HUES48 (cell line): ENCODE results near the gene USO1.
A peak's percentile ranks its signal among the peaks of the same experiment; 100 is the strongest.
"Not testable (repeated sequence)": the region's sequence is repeated elsewhere in the genome, so short reads cannot be mapped to it uniquely, and the experiment has no call there.

ENCODE experiments used
- H3K27ac ChIP-seq: one replicate; pipeline ENCODE4 v1.7.0; 2013; ENCODE audit warnings: low read depth, low read length, inconsistent platforms
- H3K27me3 ChIP-seq: 2 replicates; pipeline ENCODE4 v1.6.1; 2013; ENCODE audit warnings: mild to moderate bottlenecking, low read length; ENCODE audit not compliant: control insufficient read depth, insufficient read depth
- H3K36me3 ChIP-seq: 2 replicates; pipeline ENCODE4 v1.6.1; 2013; ENCODE audit warnings: low read length; ENCODE audit not compliant: control insufficient read depth, insufficient read depth
- H3K4me1 ChIP-seq: 2 replicates; pipeline ENCODE4 v1.6.1; 2013; ENCODE audit warnings: mild to moderate bottlenecking, low read length; ENCODE audit not compliant: control insufficient read depth, insufficient read depth
- H3K4me3 ChIP-seq: 2 replicates; pipeline ENCODE4 v1.5.1; 2013; ENCODE audit warnings: mild to moderate bottlenecking, low read depth, low read length
- H3K9ac ChIP-seq: 2 replicates; pipeline ENCODE4 v1.6.1; 2013; ENCODE audit warnings: mild to moderate bottlenecking, low read depth, low read length, moderate library complexity
- H3K9me3 ChIP-seq: 2 replicates; pipeline ENCODE4 v1.6.1; 2013; ENCODE audit warnings: low read length; ENCODE audit not compliant: control insufficient read depth, insufficient read depth

USO1 gene

DNA sequence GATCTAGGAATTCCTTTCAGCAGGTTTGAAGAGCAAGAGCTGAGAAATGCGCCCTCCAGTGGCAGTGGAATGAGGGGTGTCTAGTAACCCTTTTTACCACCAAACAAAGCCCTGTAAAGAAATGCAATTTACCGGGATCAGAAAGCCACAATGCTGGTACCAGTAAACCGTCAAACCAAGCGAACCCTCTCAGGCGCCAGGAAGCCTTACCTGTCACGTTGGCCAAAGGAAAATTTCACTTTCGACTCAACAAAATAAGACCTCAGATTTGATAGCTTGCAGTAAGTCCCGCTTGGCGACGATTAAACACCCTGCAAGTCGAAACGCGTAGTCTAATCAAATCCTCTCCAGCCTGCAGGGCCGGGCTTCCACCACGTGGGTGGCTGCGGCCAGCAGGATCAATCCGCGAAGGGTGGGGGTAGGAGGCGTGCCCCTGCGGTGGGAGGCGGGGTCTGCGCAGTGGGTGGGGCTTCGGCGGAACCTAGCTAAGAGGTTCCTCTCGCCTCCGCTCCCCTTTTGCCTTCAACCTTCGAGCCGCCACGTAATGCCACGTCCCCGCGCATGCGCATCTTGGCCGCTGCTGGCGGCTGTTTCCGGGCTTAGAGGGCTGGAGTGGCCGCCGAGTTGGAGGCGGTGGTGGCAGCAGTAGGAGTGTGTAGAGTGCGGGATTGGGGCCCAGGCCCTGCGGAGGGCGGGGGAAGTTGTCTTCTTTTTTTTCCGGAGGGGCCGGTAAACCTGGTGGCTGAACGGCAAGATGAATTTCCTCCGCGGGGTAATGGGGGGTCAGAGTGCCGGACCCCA is at the start of gene USO1:
USO1 (plus strand) TSS at position 512 of the 801 bp plus-strand sequence; CDS start at position 755, 243 bp downstream.
- peak within 1 kb of the TSS; percentile 97 for H3K27ac ChIP-seq
- peaks cover 13% of the 10 kb centered on the region for H3K36me3 ChIP-seq
- peak within 1 kb of the TSS; percentile 74 for H3K4me3 ChIP-seq
- H3K9me3 ChIP-seq: no peaks in the 10 kb centered on the region
- no peaks in the 10 kb centered on the region for H3K27me3 ChIP-seq
- peak within 1 kb of the TSS; percentile 94 for H3K9ac ChIP-seq
- H3K4me1 ChIP-seq: peaks cover 26% of the 10 kb centered on the region

DNA sequence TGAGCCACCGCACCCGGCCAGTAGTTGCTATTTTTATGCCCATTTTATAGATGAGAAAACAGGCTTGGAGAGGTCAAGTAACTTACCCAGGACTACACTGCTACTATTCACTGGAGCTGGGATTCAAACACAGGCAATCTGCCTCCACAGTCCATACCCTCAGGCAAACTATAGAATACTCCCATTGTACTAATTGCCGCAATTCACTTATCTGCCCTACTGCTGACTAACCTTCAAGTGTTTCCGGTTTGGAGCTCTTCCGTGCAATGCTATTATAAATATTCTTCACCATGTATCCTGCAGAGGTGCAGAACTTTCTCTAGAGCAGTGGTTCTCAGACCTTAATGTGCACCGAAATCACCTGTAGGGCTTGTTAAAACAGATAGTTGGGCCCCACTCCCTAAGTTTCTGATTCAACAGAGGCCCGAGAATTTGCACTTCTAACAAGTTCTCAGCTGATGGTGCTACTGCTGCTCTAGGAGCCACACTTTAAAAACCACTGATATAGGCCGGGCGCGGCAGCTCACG is 49.3 kb upstream of the USO1 start:
- H3K27me3 ChIP-seq: no peaks in the 10 kb centered on the region
- peaks cover 17% of the 10 kb centered on the region for H3K4me1 ChIP-seq
- no peak overlapping the region for H3K4me3 ChIP-seq
- no peak overlapping the region for H3K9ac ChIP-seq
- no peaks in the 10 kb centered on the region for H3K9me3 ChIP-seq
- peak overlapping the region; percentile 36 for H3K27ac ChIP-seq
- peaks cover 20% of the 10 kb centered on the region for H3K36me3 ChIP-seq

DNA sequence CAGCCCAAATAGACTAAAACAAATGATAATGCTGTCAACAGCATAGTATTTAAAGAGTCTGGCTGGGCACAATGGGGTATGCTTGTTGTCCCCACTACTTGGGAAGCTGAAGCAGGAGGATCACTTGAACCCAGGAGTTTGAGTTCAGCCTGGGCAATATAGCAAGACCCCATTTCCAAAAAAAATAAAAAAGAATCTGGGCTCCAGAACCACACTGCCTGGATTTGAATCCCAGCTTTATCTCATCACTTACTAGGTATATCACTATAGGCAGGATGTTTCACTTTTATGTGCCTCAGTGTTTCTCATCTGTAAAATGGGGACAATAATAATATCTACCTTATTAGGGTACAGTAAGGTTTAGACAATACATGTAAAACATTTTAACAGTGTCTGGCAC is 45.9 kb upstream of the USO1 start:
- Histone ChIP-seq H3K27ac (no peak overlapping the region), H3K4me3 (no peak overlapping the region), H3K9ac (no peak overlapping the region), H3K36me3 (peaks cover 26% of the 10 kb centered on the region), H3K9me3 (no peaks in the 10 kb centered on the region), H3K27me3 (no peaks in the 10 kb centered on the region), H3K4me1 (peaks cover 9% of the 10 kb centered on the region)

- H3K36me3 ChIP-seq: peaks cover 26% of the 10 kb centered on the region
- H3K4me1 ChIP-seq: peaks cover 5% of the 10 kb centered on the region
- no peaks in the 10 kb centered on the region for H3K9me3 ChIP-seq
These were observed 45.4 kb upstream of the USO1 start for GRCh38 chr4:75678965-75679364.

DNA sequence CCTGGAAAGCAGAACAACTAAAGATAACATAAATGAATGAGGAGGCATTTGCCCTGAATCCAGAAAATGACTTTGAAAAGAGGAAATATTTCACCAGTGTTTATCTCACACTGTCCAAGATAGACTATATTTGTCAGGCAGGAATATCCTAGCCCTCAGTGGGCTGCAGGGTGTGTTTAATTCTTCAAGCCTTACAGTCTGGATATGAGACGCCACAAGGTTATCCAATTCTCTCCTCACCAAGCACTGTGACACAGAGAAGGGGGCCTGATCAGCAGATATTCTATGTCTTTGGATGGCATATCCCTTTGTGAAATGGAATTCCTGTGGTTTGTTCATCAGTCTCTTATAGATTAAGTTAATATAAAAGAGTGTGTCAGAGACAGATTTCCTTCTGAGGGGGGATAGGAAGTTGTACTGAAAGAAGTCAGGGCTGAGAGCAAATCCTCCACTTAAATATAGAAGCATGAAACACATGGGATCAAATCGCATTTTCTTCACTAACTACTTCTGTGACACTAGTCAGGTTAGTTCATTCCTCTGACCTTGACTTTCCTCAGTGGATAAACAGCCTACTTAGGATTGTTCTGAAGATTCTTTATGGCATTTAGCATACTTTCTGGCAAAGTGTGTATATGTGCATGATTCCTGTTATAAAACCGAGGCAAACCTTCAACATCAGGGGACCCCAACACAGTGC is 44.4 kb upstream of the USO1 start:
- H3K4me3 ChIP-seq: no peak overlapping the region

More at GRCh38 chr4:75678965-75679364, 45.4 kb upstream of the USO1 start:
- Histone ChIP-seq H3K4me3 (no peak overlapping the region), H3K27me3 (no peaks in the 10 kb centered on the region), H3K9ac (no peak overlapping the region), H3K27ac (no peak overlapping the region)

GRCh38 chr4:75683482-75684155 is 40.8 kb upstream of the USO1 start:
- no peaks in the 10 kb centered on the region for H3K4me1 ChIP-seq
- H3K27ac ChIP-seq: no peak overlapping the region
- no peaks in the 10 kb centered on the region for H3K9me3 ChIP-seq
- no peak overlapping the region for H3K4me3 ChIP-seq
- no peak overlapping the region for H3K9ac ChIP-seq
- H3K36me3 ChIP-seq: peaks cover 38% of the 10 kb centered on the region
- H3K27me3 ChIP-seq: no peaks in the 10 kb centered on the region

More for the DNA sequence above, 44.4 kb upstream of the USO1 start:
- Histone ChIP-seq H3K36me3 (peaks cover 26% of the 10 kb centered on the region), H3K9me3 (no peaks in the 10 kb centered on the region), H3K9ac (no peak overlapping the region), H3K27ac (no peak overlapping the region), H3K4me1 (no peaks in the 10 kb centered on the region; the same call in 1 of the 2 replicates), H3K27me3 (no peaks in the 10 kb centered on the region)

- Histone ChIP-seq H3K4me3 (no peak overlapping the region), H3K4me1 (no peaks in the 10 kb centered on the region), H3K27me3 (no peaks in the 10 kb centered on the region), H3K9me3 (no peaks in the 10 kb centered on the region), H3K27ac (no peak overlapping the region), H3K36me3 (peaks cover 28% of the 10 kb centered on the region), H3K9ac (no peak overlapping the region)
These were observed 38.7 kb upstream of the USO1 start for GRCh38 chr4:75685546-75686189.

- Histone ChIP-seq H3K27me3 (no peaks in the 10 kb centered on the region), H3K9ac (no peak overlapping the region), H3K27ac (no peak overlapping the region), H3K4me3 (no peak overlapping the region), H3K36me3 (peaks cover 34% of the 10 kb centered on the region), H3K4me1 (no peaks in the 10 kb centered on the region), H3K9me3 (no peaks in the 10 kb centered on the region)
These were observed 38.0 kb upstream of the USO1 start for GRCh38 chr4:75686346-75686745.

GRCh38 chr4:75687125-75687524 is 37.3 kb upstream of the USO1 start:
- not testable (repeated sequence) for H3K27ac ChIP-seq, H3K9me3 ChIP-seq, H3K9ac ChIP-seq, H3K27me3 ChIP-seq, H3K4me3 ChIP-seq, H3K4me1 ChIP-seq
- peaks cover 42% of the 10 kb centered on the region for H3K36me3 ChIP-seq

DNA sequence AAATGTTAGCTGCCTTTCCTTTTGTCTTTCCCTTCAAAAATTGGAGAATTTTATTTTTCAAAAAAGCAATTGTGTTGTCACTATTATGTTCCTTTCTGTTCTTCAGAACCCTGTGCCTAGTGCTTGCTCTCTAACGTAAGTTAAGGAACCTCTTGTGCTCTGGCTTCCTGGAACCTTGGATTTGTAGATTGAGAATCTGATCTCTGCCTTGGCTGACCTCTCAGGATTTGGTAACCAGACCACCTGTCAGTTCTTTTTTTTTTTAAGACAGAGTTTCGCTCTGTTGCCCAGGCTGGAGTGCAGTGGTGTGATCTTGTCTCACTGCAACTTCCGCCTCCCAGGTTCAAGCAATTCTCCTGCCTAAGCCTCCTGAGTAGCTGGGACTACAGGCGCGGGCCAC is 32.3 kb upstream of the USO1 start:
- not testable (repeated sequence) for H3K4me1 ChIP-seq, H3K27ac ChIP-seq, H3K9ac ChIP-seq, H3K27me3 ChIP-seq, H3K9me3 ChIP-seq, H3K4me3 ChIP-seq
- H3K36me3 ChIP-seq: peaks cover 67% of the 10 kb centered on the region
